Cardiac septum (tissue), 1 donor: ENCODE results near the gene CRYBG1. TPM values are rescaled to one million over a fixed set of nuclear protein-coding genes. Genes with fewer than 3 reads are reported as not detected.

ENCODE experiments used
- DNase-seq: peaks from one replicate; pipeline ENCODE4 v3.0.0-alpha.2; 2020; ENCODE audit warnings: low spot score
- intact Hi-C: fragments of 100-400 bp; cut with DNase I; formaldehyde crosslinking; loops from one replicate; pipeline ENCODE4 v1.14.0; 2022
- total RNA-seq: library from RNA; stranded (reverse); fragmentation: NEBNext Ultra II Directional; extraction: Animal tissue kit (Norgen Biotek cat#: 25700); gene quantifications from one replicate; pipeline ENCODE4 v1.2.1, GENCODE V29; 2021
- donor health status: DM: no; HTN: no; CAD: no.

The CRYBG1 gene
- total RNA-seq, 1 donor from 2014 or later: 1.7 TPM

DNA sequence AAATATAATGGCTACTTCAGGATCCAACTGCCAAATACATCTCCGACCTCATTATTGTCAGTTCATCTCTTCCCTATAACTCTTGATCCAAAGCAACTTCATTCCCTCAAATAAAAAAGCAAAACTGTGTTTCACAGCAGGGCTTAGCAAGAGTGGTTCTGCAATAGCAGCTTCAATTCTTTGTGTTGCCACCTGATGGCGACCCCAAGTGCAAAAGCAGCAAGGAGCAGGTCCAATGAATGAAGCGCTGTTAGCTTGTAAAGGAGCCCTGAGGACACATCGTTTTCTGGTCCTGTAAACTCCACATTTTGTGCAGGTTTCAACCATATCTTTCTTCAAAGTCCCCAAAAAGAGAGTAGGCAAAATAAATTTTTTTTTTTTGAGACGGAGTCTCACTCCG is 249.2 kb downstream of the CRYBG1 start:
- DNase-seq: no peak
- intact Hi-C loops: no loop called here

DNA sequence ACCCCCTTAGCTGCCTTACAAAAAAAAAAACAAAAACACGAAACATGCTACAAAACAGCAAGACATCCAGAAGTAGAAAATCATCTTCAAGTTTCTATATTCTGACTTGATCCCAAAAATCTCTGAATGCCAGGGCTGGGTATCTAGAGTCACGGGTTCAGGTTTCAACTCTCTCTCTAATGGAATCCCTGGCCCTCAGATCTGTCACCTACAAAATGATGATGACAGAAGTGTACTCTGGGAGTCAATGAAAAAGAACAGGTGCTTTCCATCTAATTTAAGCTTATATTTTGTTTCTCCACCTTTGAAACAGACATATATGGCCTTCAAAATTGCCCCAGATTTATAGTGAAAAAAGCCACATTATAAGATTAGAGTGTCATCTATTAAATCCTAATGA is 250.5 kb downstream of the CRYBG1 start:
- intact Hi-C loops: no loop called here
- no peak for DNase-seq

DNA sequence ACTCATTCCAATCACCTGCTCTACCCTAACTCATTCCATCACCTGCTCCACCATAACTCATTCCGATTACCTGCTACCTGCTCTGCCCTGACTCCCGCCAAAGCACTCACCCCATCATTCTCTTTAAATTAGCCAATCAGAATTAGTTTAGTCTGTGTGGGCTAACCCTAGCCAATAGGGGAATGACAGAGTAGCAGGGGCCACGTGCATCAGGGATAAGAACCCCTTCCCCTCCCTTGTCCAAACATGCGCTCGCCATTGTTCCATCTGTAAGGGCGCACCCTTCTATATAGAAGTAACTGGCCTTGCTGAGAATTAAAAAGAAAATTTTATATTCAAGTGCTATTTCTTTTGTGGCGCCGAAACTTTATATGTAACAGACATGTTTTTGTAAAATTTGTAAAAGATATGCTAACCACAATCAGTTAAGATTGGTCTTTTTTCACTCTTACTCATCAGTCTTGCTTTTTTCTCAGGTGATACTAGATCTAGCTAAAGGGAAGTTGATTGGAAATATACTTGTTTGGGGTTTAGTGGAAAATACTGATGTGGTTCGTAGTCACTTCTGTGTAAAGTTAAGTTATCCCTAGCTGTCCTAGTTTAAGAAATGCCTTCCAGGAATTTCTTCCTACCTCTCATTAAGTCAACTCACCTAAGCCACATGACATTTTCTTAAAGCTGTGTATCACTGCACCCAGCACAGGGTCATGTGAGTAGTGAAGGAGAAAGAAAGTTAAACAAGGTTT is 252.3 kb downstream of the CRYBG1 start:
- no peak for DNase-seq
- intact Hi-C loops: no loop called here

DNA sequence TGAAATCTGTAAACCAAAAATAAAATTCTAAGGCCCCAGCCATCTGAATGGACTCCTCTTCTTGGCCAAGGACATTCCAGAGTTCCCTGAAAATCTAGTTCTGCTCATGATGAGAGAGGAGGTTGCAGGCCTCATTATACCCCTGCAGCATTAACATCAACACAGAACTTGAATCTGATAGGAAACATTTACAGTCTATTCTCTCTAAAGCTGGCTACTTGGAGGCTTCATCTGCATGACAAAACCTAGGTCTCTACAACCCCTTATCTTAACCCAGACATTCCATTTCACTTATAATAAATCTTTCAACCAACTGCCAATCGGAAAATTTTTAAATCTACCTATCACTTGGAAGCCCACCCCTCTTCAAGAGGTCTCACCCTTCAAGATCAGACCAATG is 253.1 kb downstream of the CRYBG1 start:
- intact Hi-C loops: no loop called here
- no peak for DNase-seq

DNA sequence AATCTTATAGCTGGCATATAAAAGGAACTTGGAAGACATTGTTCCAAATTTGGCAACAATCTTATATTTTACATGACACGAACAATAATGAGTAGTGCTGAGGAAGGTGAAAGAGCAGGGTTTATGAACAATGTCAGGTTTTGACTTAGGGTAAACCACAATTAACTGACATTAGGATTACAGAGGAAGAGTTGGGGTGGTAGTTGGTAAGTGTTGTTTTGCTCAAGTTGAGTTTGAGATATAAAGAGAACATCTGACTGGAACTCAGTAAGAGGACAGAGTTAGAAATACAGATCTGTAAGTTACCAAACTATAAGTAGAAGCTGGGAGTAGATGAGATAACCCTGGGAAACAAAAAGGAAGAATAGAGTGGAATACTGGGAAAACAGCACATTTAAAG is 253.6 kb downstream of the CRYBG1 start:
- intact Hi-C loops: no loop called here
- DNase-seq: no peak

DNA sequence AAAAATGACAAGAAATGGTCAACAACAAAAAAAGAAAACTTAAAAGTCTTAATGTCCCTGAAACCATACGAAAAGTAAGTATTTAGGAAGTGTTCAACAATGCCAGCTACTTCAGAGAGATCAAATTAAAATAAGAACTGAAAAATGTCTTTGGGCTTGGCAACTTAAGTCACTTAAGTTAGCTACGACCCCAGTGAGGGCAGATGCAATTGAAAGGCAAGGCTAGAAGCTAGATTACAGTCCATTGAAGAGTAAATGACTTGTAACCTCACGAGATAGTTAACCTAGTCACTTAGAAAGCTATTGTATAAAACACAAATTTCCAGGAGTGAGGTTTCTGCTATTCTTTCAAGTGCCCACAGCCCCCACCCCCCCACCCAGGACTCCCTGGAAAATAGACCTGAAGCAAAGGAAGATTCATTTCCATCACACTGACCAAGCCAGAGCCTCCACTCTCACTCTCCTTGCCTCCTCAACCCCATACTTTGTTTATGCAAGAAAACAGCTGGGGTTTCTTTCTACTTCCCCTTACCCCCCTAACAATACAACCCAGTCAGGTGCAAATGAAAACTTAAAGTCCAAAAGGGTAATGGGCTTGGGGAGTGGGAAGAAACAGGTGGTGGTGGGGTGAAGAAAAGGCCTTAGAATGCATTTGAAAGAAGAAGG is 254.2 kb downstream of the CRYBG1 start:
- no peak for DNase-seq
- intact Hi-C loops: no loop called here

DNA sequence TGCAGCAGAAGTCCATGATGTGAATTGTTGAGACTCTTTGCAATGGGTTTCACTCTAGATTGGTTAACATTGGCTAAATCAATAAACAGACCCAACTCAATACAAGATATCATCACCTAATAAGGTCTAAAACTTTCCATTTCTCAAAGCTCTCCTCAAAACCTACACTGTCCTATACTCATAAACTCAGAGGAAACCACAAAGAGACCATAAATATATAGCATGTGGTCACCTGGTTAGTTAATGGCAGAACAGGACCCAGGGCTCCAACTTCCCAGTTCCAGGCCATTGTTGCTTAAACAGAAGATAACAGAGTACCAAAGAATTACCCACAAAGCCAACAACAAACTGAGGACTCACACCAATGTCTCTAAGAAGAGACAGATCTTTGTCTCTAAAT is 256.8 kb downstream of the CRYBG1 start:
- no peak for DNase-seq
- intact Hi-C loops: no loop called here

DNA sequence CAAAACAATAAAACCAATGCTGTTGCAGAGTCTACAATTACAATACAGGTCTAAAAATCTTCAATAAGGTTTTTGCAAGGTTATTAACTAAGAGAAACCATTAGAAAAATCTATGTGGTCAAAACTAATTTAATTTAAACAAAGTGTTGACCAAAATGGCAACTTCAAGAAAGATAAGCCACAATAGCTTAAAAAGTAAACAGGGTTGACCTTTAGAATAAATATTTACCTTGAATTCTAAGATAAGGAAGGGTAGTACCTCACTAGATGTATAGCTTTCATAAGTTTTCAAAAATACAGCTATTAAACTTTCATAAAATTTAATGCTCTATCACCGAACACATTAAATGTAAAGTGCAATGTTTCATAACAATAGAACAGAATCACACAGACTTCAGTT is 257.3 kb downstream of the CRYBG1 start:
- DNase-seq: no peak
- intact Hi-C loops: no loop called here

DNA sequence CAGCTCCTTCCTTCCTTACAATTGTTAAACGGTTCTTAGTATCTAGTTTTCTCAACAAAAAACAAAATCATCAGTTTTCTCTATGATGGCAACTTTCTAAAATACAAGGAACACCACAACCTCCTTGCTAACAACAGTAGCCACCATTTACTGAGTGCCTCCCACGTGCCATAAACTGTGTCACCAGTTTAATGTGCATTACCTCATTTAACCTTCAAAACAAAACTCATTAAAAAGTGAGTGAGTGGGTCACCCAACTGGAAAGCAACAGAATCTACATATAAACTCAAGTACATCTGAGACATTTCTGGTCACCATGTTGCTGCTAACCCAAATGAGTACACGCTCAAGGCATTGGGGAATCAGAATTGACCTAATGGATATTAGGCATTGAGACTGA is 257.8 kb downstream of the CRYBG1 start:
- no peak for DNase-seq
- intact Hi-C loops: no loop called here

DNA sequence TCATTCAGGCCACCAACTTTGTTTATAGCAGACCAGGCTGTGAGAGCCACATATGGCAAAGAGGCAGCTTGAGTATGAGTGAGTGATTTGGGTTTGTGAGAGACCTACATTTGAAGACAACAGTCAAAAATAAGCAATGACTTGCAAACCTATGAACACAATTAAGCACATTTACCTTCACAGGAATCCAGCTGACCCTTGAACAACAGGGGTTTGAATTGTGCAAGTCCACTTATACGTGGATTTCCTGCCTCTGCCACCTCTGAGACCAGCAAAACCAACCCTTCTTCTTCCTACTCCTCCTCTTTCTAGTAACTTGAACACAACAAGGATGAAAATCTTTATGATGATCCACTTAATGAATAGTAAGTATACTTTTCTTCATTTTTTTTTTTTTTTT is 258.7 kb downstream of the CRYBG1 start:
- no peak for DNase-seq
- intact Hi-C loops: no loop called here

DNA sequence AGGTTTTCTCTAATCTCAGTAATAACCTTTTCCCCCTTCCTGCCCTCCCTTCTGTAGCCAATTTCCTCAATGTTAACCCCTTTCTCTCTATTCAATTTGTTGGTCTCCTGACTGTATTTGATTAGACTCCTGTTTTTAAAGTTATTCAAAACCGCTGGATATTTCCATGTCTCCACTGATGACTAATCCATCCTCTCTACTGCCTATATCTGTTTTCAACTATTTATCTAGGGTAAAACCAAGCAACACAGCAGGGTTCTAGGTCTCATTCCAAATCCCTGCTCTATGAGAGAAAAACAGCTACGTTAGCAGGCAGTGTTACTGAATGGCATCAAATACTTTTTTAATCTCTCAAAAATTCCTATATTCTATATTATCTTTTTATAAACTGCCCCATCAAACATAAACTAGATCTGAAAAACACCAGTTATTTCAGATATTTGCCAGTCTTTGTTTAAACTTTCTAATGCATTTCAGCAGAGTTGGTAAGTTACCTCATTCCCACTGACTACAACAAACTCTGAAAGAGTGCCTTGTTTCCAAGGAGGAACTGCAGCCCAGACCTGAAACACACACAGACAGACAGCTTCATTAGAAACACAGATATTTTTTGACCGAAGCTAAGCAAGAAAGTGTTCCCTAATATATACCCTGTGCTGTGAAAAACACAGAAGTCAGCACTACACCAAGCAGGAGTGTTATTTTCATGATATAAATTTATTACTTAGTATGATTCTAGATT is 260.6 kb downstream of the CRYBG1 start:
- no peak for DNase-seq
- intact Hi-C loops: no loop called here

Other genes with a start within 250 kb of the CRYBG1 start
- 14.6 TPM for gene ATG5, start 35.0 kb upstream of the CRYBG1 start, total RNA-seq